Measurements from ENCODE around the gene MOB2.

DNA sequence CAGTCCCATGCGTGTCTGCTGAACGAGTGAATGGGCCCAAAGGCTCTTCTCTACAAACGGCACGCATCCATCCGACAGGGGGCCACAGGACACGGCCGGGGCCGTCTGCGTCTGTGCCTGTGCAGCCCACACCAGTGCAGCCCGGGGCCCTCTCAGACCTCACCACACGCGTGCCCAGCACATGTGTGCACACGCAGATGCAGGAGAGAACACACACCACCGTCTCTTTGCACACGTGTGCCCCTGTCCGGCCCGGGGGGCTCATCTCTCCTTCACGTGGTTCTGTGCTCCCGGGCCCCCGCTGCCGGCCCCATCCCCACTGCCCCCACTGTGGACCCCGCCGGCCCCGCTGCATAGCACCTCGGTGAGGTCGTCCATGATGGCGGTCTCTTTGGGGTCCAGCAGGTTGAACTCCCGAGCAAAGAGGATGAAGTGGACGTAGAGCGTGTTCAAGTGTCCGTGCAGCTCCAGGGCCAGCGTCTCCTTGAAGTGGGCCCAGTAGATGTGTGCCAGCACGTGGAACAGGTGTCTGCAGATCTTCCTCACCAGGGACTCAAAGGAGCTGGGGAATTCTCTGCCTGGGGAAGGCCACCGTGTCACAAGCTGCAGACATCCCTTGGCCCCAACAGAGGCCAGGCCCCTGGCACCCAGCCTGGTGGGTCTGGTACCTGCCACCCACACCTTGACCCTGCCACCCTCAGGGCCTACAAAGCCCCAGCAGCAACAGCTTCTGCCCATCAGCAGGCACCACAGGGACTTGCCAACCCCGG, 16.5 kb downstream of the MOB2 start:
- TF ChIP-seq CTCF (conservative IDR thresholded peaks at IDR 0.05; ENCODE audit: low read length) (no peak), EZH2phosphoT487 (IDR thresholded peaks at IDR 0.05; ENCODE audit: borderline replicate concordance) (no peak)
